Measurements from ENCODE around the gene FAM120C. TPM values are rescaled to one million over a fixed set of nuclear protein-coding genes. Genes with fewer than 3 reads are reported as not detected.

Gene FAM120C
- polyA plus RNA-seq, 3 donors, result 1.7 to 2.6 (median 1.8) TPM

DNA sequence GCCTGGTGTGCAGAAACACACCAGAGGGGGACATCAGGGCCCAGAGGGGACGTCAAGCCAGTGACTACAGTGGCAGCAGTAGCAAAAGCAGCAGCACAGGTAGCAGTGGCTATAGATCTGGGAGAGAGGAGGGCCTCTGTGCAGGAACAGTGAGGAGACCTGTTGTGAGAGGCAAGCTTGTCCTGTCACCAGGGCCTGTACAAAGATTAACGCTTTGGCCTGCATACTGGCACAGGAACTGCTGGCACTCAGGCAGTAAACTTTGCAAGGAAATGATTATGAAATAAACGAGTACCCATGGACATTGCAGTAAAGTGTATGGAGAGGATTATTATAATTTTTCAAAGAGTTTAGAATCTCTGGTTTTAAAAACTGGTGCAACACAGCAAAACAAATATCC, 133.3 kb downstream of the FAM120C start:
- Histone ChIP-seq H3K4me1 (ENCODE audit: control insufficient read depth in 1 of 2, insufficient read depth in 2 of 2, low read length in 2 of 2) (peaks cover 3 to 7% of the 10 kb centered on the region in 2 donors), H3K9me3 (replicated peaks in 1 of 2; ENCODE audit: control insufficient read depth in 1 of 2, insufficient read depth in 1 of 2, low read length in 2 of 2) (no peaks in the 10 kb centered on the region), H3K79me2 (ENCODE audit: insufficient read depth, low read length) (no peaks in the 10 kb centered on the region), H3K9ac (ENCODE audit: insufficient read depth, low read length, poor library complexity, severe bottlenecking) (no peak overlapping the region), H3K36me3 (replicated peaks in 1 of 2; ENCODE audit: control insufficient read depth in 1 of 2, insufficient read depth in 2 of 2, low read length in 2 of 2) (no peaks in the 10 kb centered on the region), H4K20me1 (ENCODE audit: insufficient read depth, low read length) (no peaks in the 10 kb centered on the region), H3K4me2 (replicated peaks; ENCODE audit: extremely low read depth, low read length, poor library complexity, severe bottlenecking) (no peak overlapping the region), H3K4me3 (replicated peaks in 1 of 3; ENCODE audit: low read depth in 2 of 3, low read length in 3 of 3) (no peak overlapping the region), H3K27me3 (ENCODE audit: control insufficient read depth in 2 of 2, insufficient read depth in 2 of 2, low read length in 2 of 2) (no peaks in the 10 kb centered on the region), H3K27ac (ENCODE audit: low read depth in 1 of 2, low read length in 2 of 2) (no peak overlapping the region), H2AFZ (ENCODE audit: insufficient read depth, low read depth, low read length, poor library complexity, severe bottlenecking) (peak overlapping the region; percentile 70)
- TF ChIP-seq, protein P1, sequence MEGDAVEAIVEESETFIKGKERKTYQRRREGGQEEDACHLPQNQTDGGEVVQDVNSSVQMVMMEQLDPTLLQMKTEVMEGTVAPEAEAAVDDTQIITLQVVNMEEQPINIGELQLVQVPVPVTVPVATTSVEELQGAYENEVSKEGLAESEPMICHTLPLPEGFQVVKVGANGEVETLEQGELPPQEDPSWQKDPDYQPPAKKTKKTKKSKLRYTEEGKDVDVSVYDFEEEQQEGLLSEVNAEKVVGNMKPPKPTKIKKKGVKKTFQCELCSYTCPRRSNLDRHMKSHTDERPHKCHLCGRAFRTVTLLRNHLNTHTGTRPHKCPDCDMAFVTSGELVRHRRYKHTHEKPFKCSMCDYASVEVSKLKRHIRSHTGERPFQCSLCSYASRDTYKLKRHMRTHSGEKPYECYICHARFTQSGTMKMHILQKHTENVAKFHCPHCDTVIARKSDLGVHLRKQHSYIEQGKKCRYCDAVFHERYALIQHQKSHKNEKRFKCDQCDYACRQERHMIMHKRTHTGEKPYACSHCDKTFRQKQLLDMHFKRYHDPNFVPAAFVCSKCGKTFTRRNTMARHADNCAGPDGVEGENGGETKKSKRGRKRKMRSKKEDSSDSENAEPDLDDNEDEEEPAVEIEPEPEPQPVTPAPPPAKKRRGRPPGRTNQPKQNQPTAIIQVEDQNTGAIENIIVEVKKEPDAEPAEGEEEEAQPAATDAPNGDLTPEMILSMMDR (IDR thresholded peaks at IDR 0.05), result no peak
- Mint-ChIP-seq H3K9me3 (peaks cover 0 to 13% (median 11%) of the 10 kb centered on the region in 7 donors), H3K27me3 (ENCODE audit: low read depth in 3 of 3) (peaks cover 0 to 7% (median 1%) of the 10 kb centered on the region in 3 donors), H3K4me3 (no peak overlapping the region), H3K36me3 (no peaks in the 10 kb centered on the region), H3K27ac (peak overlapping the region in 4 of 7 donors; percentile 19 to 54 (median 38)), H3K4me1 (peaks cover 15% of the 10 kb centered on the region)
- WGBS (ENCODE audit: insufficient coverage), result no CpG with 5 or more reads among the region's 3 CpGs
- intact Hi-C loops (cut with micrococcal nuclease), result loop anchor here in 1 of 2 donors (10.0 kb wide), 2 partner anchors 365 to 765 kb away; partner anchors contain the start of gene HUWE1
- no peak for DNase-seq

GRCh38 chrX:54048412-54048811, 134.6 kb downstream of the FAM120C start:
- Mint-ChIP-seq H3K9me3 (peaks cover 0 to 19% (median 11%) of the 10 kb centered on the region in 7 donors), H3K4me3 (no peak overlapping the region)

More at GRCh38 chrX:54048412-54048811, 134.6 kb downstream of the FAM120C start:
- no CpG with 5 or more reads among the region's 1 CpG for WGBS (ENCODE audit: insufficient coverage)
- intact Hi-C loops (cut with micrococcal nuclease), result loop anchor here in 1 of 2 donors (10.0 kb wide), 2 partner anchors 364 to 766 kb away; partner anchors contain the start of gene HUWE1
- peaks cover 0 to 7% (median 1%) of the 10 kb centered on the region in 3 donors for H3K27me3 Mint-ChIP-seq (ENCODE audit: low read depth in 3 of 3)
- Histone ChIP-seq H3K27ac (ENCODE audit: low read depth in 1 of 2, low read length in 2 of 2) (no peak overlapping the region), H3K4me3 (replicated peaks in 1 of 3; ENCODE audit: low read depth in 2 of 3, low read length in 3 of 3) (no peak overlapping the region), H3K9ac (ENCODE audit: insufficient read depth, low read length, poor library complexity, severe bottlenecking) (no peak overlapping the region), H3K36me3 (replicated peaks in 1 of 2; ENCODE audit: control insufficient read depth in 1 of 2, insufficient read depth in 2 of 2, low read length in 2 of 2) (no peaks in the 10 kb centered on the region), H3K27me3 (ENCODE audit: control insufficient read depth in 2 of 2, insufficient read depth in 2 of 2, low read length in 2 of 2) (no peaks in the 10 kb centered on the region), H4K20me1 (ENCODE audit: insufficient read depth, low read length) (no peaks in the 10 kb centered on the region), H3K4me1 (ENCODE audit: control insufficient read depth in 1 of 2, insufficient read depth in 2 of 2, low read length in 2 of 2) (peaks cover 4 to 7% of the 10 kb centered on the region in 2 donors), H2AFZ (ENCODE audit: insufficient read depth, low read depth, low read length, poor library complexity, severe bottlenecking) (no peak overlapping the region), H3K4me2 (replicated peaks; ENCODE audit: extremely low read depth, low read length, poor library complexity, severe bottlenecking) (no peak overlapping the region), H3K9me3 (replicated peaks in 1 of 2; ENCODE audit: control insufficient read depth in 1 of 2, insufficient read depth in 1 of 2, low read length in 2 of 2) (peaks cover 0 to 6% of the 10 kb centered on the region in 2 donors), H3K79me2 (ENCODE audit: insufficient read depth, low read length) (peaks cover 2% of the 10 kb centered on the region)
- H3K27ac Mint-ChIP-seq, result no peak overlapping the region
- no peaks in the 10 kb centered on the region for H3K36me3 Mint-ChIP-seq
- no peak for DNase-seq
- TF ChIP-seq, protein P1 (IDR thresholded peaks at IDR 0.05), result no peak
- peaks cover 17% of the 10 kb centered on the region for H3K4me1 Mint-ChIP-seq

Data from CD14-positive monocyte (primary cell).